GM18951 (cell line): ENCODE measurements around the gene CAMKV.
"Not testable (repeated sequence)": the region's sequence is repeated elsewhere in the genome, so short reads cannot be mapped to it uniquely, and the experiment has no call there.

Experiments
- POLR2A ChIP-seq: IDR thresholded peaks from 4 replicates; pipeline ENCODE4 v1.6.1; 2011; ENCODE audit warnings: mild to moderate bottlenecking; ENCODE audit not compliant: insufficient read length, insufficient read depth; ENCODE audit errors: extremely low read depth
- in situ Hi-C: fragments of 300-500 bp; cut with MboI; formaldehyde crosslinking; loops from one replicate; pipeline ENCODE4 v1.12.0; 2022; ENCODE audit warnings: low sequenced_read_pairs, mixed read lengths, inconsistent platforms; ENCODE audit not compliant: unreplicated experiment

CAMKV gene

DNA sequence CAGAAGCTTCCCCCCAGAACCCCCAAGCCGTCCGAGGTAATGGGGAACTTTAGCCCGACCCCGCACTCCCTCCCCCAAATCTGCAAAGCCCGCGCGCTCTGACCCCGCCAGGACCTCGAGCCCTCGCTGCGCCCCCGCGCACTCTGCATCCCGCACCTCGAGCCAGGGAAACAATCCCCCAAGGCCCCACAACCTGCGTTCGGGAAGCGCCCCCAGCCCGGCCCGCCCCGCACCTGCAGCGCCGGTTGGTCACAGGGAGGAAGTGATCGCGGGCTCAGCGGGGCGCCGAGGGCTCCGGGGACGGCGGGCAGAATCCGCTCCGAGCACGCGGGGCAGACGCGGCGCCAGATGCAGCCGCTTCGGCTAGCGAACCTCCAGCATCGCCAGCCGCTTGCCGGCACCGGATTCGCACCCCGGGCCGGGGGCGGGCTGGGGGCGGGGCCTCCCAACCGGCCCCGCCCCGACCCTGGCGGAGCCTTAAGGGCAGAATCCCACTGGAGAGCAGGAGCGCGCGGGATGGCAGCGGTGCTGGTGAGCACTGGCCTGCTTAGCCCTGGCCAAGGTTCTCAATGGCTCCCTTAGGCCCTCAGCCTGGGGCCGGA lies at the start of gene CAMKV:
CAMKV (minus strand) TSS at position 382 of the 602 bp plus-strand sequence. CDS start 7,518 bp downstream, outside the sequence.
- TF ChIP-seq POLR2A: no peak
- in situ Hi-C loops: no loop called here

DNA sequence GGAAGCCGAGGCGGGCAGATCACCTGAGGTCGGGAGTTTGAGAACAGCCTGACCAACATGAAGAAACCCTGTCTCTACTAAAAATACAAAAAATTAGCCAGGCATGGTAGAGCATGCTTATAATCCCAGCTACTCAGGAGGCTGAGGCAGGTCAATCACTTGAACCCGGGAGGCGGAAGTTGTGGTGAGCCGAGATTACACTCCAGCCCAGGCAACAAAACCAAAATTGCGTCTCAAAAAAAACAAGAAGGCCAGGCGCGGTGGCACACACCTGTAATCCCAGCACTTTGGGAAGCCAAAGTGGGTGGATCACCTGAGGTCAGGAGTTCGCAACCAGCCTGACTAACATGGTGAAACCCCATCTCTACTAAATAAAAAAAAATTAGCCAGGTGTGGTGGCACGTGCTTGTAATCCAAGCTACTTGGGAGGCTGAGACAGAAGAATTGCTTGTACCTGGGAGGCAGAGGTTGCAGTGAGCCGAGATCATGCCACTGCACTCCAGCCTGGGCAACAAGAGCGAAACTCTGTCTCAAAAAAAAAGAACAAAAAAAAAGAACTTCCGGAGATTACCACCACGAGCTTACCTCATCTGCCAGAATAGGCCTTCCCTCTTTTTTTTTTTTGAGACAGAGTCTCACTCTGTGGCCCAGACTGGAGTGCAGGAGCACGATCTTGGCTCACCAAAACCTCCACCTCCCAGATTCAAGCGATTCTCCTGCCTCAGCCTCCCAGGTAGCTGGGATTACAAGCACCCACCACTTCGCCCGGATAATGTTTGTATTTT lies 48.3 kb upstream of the CAMKV start:
- in situ Hi-C loops: not testable (repeated sequence)

- no peak for TF ChIP-seq POLR2A
- in situ Hi-C loops: no loop called here
Measured at GRCh38 chr3:49916686-49917085, 47.0 kb upstream of the CAMKV start.

DNA sequence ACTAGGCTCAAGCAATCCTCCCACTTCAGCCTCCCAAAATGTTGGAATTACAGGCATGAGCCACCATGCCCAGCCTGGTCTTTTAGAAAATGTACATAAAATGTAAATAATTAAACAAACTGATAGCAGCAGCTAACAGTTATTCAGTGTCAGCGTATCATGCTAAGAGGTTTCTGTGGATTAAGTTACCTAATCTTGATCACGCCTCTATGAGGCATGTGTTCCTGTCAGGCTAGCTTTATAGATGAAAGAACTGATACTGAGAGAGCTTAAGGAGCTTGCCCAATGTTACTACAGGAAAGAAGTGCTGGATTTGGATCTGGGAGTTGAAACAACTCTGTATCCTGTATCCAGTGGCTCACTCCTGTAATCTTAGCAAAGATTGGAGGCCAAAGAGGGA lies 45.2 kb upstream of the CAMKV start:
- TF ChIP-seq POLR2A: no peak
- in situ Hi-C loops: no loop called here

DNA sequence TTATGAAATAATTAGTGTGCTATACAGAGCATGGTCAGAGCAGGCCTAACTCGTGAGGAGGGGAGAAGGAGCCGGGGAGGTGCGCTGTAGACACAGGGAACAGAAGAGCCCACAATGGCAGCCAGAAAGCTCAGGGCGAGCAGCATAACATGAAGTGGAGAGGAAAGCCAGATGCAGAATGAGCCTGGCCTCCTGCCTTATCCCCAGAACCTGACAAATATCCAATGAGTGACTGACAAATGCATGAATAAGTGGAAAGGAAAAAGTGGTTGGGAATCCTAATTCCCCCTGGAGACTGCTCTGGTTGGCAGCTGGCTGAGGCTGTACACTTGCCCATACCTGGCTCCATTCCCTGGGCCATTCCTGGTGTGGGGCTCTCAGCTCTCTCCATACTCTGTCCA lies 43.2 kb upstream of the CAMKV start:
- in situ Hi-C loops: no loop called here
- TF ChIP-seq POLR2A: no peak

DNA sequence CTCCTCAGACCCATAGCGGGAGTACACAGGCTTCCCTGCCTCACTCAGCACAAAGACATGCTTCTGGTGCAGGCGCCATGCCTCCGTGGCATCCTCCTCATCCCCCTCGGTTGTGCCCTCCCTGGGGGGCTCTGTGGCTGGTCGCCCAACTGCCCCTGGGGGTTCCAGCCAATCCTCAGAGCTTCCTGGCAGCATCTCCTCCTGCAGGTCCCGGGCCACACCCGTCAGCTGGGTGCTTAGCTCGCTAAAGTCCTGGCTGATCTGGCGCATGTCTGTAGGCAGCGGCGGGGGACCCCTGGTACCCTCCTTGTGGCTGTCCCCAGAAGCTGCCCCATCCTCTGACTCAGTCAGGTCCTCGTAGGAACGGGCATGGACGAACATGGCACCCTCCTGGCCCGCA lies 41.9 kb upstream of the CAMKV start:
- no peak for TF ChIP-seq POLR2A
- in situ Hi-C loops: no loop called here

- no peak for TF ChIP-seq POLR2A
- in situ Hi-C loops: no loop called here
Measured at GRCh38 chr3:49911124-49911420, 41.4 kb upstream of the CAMKV start.

- TF ChIP-seq POLR2A: no peak
- in situ Hi-C loops: no loop called here
Measured at GRCh38 chr3:49910409-49911123, 40.9 kb upstream of the CAMKV start.

DNA sequence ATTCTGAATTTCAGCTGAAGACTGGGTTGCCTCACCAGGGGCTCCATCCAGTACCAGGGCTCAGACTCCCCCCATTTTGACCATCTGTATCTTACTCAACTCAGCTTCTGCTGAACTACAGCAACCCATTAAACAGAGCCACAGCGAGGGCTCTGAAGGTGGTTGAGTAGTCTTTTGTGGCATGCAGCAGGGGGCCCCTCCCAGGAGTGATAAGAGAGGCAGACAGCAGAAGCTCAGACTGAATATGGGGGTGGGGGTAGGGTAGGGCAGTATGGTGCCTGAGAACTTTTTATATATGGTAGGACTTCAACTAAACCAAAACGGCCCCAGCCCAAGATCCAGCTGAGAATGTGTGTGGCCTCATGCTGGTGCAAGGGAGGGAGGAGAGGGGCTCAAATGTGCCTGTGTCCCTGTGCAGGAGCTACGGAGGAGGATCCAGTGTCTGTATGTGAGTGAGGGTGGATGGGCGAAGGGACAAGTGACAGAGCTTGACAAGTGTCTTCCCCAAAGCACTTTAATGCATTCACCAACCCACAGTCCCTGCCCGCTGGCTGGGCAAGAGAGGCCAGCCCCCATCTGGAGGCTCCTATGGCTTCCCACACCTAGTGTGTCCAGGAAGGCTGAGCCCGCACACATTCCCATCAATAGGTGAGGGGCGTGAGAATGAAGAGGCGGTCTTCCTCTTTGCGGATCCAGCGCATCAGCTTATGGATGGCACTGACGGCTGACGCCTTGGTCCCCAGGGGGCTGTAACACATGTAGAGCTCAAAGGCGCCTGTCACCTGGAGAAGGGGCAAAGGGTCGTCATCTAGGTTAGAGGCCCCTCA lies 38.9 kb upstream of the CAMKV start:
- in situ Hi-C loops: no loop called here
- TF ChIP-seq POLR2A: no peak

DNA sequence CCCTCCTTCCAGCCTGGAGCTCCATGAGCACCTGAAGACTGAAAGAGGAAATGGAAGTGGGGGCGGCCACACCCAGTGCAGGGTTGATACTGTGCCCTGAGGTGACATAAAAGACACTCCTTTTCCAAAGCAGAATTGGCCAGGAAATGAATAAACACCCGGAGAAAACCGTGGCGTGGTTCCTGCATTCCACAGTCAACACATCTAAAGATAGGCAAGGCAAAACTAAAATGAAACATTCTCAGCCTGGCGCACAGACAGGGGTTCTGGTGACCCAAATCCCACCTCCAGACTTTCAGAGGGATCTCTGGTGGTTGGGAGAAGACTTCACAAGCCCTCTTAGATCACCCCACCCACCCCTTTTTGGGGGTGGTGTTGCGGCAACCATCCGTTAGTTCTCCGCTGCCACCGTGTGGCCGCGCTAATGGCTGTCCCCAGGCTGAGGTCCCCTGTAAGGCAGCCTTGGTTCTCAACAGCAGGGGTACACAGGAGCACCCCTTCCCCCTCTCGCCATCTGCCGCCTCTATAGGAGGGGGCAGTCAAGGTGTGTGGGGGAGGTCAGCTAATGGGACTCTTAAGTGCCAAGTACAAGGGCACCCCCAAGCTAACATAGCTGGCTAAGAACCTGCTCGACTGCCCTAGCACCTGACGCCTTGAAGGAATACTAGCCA lies 36.5 kb upstream of the CAMKV start:
- in situ Hi-C loops: no loop called here
- no peak for TF ChIP-seq POLR2A

- in situ Hi-C loops: not testable (repeated sequence)
Measured at GRCh38 chr3:49904448-49904847, 34.7 kb upstream of the CAMKV start.

DNA sequence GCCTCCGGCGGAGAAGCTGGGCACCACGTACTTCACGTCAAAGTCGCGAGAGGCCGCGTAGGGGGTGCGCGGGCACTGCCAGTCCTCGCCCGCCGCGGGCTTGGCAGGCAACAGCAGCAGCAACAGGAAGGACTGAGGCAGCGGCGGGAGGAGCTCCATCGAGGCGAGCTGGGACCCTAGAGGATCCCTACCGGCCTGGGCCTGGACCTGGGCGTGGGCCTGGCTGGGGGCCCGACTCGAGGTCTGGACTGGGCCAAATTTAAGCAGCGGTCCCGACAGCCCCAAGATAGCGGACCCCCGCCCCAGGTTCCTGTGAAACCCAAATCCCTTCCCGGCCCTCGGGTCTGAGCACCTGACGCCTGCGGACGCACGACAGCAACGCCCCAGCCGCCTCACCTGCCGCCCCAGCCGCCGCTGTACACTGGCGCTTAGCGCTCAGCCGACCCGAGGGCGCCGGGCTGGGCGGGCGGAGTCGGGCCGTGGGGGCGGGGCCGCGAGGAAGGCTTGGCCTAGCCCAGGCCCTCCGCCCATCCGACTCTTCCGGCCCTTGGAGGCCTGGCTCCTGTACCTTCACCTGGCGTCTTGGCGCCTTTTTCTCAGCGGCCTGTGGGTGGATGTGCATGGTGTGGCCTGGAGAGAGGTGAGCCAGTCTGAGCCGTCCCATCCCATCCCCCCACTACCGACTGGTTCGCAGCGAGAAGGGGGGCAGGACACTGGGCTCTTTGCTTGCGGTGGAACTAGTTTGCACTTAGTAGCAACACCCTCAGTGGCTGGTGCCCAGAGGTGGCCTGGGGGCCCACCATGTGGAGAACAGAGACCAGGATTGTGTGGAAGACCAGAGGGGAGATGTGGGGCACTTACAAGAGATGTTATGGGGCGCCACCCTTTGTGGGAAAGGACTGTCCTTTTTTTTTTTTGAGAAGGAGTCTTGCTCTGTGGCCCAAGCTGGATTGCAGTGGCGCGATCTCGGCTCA lies 34.0 kb upstream of the CAMKV start, which contains the start of gene MST1R:
MST1R (minus strand) TSS at position 423 of the 974 bp plus-strand sequence; CDS start at position 159, 264 bp downstream.
- peak; percentile 63 for TF ChIP-seq POLR2A
- in situ Hi-C loops: no loop called here
